CD4-positive, alpha-beta T cell treated with Interleukin-4 for 1 hour (primary cell): ENCODE data around the gene PDIA2.
"Not testable (repeated sequence)": the region's sequence is repeated elsewhere in the genome, so short reads cannot be mapped to it uniquely, and the experiment has no call there.

Experiments used
- DNase-seq, 2 donors: peaks; one replicate each; pipeline ENCODE4 v3.0.0-alpha.2; 2020 to 2022

The PDIA2 gene

DNA sequence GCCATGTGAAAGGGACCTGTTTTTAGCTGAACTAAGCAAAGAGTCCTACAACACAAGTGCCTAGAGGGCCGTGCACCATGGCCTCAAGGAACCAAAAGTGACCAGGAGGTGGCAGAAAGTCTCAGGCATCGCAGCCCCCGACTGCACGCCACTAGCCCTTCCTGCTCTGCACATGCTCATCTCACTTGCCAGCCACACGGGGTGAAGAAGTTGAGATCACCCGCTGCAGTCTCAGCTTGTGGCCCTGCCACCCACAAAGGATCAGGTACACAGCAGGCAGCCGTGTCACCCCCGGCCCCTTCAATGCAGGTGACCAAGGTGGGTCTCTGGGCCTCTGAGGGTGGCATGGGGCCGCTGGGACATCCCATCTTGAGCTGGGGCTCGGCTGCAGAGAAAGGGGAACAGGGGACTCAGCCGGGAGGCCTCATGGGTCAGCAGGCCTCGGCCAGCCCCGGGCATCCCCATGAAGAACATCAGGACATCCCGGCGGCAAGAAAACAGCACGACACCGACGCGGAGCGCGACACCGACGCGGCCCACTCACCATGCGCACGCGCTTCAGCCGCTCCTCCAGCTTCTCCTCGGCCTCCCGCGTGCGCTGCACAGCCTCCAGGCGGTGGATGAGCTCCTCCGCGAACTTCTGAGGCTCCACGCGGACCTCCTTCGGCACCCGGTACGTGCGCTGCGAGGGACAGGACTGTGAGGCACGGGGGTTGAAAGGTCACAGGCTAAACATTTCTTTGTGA lies 21.0 kb downstream of the PDIA2 start:
- DNase-seq = peak; percentile 30 to 42

DNA sequence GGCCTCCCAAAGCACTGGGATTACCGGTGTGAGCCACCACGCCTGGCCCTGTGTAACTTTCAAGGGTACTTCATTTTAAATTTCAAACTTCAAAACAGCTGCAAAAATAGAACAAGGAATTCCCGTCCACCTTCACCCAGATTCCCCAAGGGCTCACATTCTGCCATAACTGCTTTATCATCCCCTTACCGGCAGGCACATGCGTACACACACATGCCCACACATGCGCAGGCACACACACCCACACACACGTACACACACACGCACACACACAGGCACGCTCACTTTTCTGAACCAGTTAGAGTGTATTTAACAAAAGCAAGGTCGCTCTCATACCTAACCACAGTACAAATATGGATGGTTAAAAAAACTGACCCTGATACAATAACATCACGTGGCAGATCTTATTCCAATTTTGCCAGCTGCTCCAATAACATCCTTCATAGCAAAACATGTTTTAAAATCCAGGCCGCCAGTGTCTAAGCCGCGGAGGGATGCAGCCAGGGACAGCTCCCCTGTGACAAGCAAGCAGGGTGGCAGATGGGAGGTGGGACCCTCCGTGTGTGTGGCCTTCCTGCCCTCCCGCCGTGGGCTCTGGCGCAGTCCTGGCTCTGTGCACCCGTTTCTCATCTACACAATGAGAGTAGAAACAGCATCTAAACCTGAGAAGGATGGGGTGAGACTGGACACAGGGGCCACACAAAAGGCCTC lies 23.1 kb downstream of the PDIA2 start:
- no peak for DNase-seq

DNA sequence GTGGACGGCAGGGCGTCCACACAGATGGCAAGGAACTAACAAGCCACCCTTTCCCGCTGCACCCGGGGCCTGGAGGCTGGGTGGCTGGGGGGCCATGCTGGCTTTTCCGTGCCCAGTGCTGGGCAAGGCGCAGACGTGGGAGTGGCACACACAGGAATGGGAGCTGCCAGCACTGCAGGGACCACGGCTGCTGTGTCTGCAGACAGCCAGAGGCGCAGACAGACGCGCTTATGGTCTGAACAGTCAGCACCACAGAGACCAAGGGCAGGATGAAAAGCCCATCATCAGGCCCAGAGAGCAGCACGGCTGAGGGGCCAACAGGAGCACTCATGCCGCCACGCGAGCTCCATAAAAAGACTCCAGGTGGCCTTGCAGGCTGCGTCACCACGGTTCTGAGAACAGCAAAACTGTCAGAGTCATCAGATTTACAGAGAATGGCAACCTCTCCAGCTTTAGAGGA lies 24.0 kb downstream of the PDIA2 start:
- no peak for DNase-seq

DNA sequence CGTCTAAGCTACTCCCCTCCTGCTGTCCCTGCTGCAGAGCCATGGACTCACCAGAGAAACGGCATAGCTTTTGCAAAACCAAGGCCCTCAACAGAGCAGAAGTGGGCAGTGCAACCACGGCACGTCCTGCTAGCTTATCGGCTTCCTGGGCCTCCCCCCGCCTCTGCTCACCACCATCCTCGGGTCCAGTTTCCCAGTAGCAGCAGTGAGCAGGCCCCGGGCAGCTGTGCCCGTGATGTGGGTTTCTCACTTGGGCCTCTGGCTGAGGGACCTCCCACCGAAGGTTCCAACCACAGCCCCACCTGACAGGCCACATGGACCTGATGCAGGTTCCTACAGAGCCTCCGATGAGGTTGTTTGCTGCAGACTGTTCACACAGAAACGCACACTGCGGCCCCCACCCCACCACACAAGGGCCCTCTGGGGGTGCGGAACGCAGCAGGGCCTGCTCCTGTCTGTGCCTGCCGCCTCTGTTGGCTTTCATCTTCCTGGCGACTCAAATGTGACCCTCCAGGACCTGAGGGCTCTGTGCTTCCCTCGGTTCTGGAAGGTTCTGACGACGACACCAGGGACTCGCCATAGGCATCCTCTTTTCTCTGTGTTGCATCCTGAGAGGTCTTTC lies 24.8 kb downstream of the PDIA2 start:
- DNase-seq = no peak

DNA sequence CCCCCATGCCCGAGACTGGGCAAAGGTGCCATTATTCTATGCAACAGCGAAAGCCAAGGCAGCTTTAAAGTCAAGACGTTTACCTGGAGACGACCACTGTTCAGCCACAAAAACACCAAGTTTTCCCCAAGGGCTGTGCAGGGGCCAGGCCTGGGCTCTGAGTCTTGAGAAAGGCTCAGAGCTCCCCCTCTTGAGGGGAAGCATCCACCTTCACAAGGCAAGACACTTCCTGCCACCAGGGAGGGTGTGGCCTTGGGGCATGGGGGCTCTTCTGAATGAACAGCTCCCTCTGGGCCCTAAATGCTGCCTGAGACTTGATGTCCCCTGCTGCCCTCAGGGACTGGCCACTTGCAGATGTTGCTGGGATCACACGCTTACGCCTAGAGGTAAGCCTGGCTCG lies 26.5 kb downstream of the PDIA2 start:
- DNase-seq = peak in 1 of 2 donors; percentile 23

DNA sequence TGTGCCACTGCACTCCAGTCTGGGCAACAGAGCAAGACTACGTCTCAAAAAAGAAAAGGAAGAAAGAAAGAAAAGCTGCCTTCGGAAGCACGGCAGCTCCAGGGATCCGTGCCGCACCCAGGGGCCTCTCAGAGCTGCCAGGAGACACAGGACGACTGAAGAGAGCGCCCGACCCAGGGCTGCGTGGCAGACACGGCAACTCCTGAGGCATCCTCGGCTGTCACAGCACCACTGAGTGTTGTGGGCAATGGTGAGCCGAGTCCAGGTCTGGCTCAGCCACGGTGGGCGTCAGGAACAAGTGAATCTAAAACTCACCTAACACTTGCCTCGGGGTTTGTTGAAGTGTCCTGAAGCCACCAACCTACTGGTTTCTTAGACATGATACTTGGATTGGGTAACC lies 28.8 kb downstream of the PDIA2 start:
- DNase-seq = no peak

DNA sequence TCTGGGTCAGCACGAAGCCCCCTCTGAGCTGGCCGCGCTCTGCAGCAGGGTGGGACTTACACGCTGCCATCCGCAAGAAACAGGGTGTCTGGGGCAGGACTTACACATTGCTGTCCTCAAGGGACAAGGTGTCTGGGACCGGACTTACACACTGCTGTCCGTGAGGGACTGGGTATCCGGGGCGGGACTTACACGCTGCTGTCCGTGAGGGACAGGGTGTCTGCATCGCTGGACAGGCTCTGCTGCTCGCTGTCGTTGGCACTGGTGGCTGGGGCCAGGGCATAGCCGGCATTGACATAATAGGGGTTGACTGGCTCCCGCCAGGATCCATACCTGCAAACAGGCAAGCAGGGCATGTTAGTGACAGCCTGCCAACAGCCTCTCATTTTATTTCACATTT lies 31.4 kb downstream of the PDIA2 start:
- DNase-seq = no peak

DNA sequence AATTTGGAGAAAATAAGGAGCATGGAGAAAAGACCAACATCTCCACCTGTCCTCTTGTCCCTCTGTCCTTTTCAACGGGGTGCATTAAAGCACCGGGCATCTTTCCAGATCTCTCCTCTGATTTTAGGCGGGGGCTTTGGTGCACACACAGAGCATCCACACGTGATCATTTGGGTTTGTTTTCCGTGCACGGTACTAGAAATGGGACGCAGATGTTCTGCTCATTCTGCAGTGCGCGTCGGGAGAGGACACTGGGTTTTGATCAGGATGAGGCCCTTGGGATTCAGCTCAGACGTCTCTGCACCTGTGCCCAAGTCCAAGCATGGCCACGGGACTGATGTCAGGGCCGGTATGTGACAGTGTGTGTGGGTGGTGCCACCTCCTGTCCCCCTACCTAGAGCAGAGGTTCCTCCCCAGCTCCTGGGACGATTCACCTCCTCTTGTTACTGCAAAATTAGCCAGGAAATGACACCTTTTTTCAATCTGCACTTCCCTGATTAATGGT lies 31.9 kb downstream of the PDIA2 start:
- no peak for DNase-seq

DNA sequence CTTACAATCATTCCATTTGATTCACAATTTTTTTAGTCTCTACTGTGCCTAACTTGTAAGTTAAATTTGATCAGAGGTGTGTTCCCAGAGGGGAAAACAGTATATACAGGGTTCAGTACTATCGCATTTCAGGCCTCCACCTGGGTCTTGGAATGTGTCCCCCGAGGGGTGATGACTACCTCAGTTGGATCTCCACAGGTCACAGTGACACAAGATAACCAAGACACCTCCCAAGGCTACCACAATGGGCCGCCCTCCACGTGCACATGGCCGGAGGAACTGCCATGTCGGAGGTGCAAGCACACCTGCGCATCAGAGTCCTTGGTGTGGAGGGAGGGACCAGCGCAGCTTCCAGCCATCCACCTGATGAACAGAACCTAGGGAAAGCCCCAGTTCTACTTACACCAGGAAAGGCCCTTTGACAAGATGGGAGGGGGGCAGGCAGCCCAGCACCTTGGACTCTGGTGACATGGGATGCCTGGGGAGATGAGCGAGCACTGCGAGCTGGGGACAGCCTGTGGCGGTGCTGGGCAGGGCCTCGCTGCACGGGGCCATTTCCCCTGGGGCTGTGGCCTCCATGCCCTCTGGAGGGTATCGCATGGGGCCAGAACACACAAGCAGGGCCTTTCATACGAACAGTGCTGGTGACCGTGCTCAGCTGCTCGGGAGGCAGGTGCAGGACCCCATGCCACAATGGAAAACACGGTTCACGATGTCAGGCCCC lies 33.9 kb downstream of the PDIA2 start:
- no peak for DNase-seq

DNA sequence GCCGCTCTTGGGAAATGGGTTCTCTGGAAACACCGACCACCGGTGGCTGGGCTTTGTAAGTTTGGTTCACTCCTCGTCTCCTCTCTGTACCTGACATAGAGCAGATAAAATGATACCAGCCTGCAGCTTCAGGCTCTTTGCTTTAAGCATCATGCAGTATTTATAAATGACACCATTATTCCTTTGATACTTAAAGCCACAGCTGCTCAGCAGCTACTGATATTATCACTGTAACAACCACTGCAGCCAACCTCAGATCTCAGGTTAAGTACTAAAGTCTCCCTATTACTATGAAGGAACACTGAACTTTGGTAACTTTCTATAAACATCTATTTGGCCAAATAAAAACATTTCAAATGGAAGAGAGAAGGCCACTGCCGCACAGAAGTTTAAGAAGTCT lies 34.6 kb downstream of the PDIA2 start:
- DNase-seq = no peak

DNA sequence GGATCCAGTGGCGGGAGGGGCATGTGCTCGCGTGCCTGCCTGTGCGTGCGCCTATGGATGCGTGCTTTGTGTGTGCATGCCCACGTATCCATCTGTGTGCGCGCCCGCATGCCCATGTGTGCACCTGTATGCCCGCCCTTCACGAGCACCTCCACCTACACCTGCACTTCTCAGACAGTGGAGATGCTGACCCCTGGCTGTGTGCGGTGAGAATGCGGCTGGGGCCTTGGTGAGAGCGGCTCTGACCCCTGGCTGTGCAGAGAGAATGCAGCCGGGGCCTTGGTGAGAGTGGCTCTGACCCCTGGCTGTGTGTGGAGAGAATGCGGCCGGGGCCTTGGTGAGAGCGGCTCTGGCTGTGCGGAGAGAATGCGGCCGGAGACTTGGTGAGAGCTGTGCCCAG lies 35.7 kb downstream of the PDIA2 start:
- no peak for DNase-seq

DNA sequence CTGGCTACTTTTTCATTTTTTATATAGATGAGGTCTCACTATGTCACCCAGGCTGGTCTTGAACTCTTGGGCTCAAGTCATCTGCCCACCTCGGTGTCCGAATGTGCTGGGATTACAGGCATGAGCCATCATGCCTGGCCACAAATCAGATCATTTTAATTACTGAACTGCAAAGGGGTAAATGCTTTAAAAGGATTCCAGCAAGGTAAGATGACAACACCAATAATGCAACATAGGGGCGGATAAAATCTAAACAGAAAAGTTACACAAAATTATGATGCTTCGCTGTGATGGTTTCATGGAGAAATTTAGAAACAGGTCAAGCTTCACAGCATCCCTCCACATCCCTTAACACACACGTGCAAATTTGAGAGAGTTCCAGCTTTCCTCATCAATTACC lies 37.2 kb downstream of the PDIA2 start:
- DNase-seq = no peak

DNA sequence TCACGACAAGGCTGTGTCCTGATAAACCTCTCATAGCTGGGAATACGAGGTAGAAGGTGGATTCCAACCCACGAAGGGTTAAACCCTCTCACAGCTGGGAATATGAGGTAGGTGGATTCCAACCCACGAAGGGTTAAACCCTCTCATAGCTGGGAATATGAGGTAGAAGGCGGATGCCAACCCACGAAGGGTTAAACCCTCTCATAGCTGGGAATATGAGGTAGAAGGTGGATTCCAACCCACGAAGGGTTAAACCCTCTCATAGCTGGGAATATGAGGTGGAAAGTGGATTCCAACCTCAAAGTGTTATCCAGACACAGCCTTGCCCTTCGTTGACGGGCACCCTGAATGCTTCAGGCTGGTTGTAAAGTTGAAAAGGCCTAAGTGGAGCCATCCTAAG lies 38.6 kb downstream of the PDIA2 start:
- no peak for DNase-seq

DNA sequence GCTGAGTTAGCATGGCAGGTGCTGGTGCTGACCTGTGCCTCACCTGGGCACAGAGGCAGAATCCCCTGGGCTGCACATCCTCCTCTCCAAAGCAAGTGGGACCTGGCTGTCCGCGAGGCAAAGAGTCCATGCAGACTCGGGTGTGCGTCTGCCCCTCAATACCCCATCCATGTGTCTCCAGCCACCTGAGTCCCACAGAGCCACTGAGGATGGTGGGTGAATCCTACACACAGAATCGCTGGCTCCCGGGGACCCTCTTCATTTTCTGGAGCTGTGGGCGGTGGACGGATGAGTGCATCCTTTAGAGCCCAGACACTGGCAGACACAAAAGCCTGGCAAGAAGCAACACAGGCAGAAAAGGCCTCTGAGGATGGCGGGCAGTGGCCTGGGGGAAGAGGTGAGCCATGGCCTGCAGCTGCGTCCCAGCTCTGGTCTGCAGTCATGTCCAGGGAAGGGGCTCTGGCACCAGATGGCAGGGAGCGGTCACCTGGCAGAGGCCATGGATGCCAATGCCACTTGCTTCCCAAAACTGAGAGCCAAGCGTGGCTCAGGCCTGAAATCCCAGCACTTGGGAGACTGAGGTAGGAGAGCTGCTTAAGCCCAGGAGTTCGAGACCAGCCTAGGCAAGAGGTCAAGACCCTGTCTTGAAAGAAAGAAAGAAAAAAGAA lies 39.6 kb downstream of the PDIA2 start:
- DNase-seq = no peak

DNA sequence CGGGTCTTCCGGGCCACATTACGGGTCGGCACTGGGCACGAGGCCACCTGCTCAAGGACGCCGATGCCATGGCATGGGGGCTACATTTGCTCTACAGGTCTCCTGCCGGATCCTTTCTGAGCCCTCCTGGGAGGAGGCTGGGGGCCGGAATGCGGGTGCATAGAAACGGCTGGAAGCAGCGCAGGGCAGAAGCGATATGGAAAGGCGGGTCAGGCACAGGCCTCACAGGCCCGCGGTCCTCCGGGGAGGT lies 41.2 kb downstream of the PDIA2 start:
- DNase-seq = no peak

DNA sequence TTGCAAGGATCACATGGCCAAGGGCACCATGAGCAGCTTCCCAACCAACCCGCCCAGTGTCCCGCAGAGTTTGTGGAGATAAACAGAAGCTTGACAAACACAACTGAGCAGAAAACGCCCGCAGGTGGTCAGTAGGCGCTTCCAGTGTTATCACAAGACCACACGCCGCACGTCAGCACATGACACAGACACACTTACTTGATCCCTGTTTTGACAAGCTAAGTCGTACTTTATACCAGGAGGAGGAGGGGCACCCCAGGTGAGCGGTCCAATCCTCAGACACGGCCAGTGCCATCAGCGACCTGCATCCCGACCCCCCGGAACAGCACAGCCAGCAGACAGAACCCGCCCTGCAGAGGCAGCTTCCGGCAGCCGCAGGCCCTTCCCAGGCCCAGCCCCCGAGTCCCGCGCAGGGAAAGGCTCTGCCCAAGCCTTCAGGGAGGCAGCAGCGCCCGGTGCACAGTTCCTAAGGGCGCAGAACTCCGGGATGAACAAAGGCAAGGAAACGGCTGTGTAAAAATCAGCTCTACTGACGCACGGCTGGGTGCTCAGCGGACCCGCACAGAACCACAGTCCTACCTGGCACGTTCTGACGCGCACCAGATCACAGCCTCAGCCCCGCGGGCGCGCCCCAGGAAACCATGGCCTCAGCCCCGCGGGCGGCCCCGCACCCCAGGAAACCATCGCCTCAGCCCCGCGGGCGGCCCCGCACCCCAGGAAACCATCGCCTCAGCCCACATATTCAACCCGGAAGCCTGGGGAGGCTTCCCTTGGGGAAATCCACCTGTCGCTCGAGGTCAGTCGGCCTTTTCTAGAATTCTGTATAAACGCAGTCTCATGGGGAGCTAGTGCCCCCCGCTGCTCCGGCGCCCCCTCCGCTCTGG lies 41.7 kb downstream of the PDIA2 start:
- DNase-seq = peak; percentile 81 to 83

DNA sequence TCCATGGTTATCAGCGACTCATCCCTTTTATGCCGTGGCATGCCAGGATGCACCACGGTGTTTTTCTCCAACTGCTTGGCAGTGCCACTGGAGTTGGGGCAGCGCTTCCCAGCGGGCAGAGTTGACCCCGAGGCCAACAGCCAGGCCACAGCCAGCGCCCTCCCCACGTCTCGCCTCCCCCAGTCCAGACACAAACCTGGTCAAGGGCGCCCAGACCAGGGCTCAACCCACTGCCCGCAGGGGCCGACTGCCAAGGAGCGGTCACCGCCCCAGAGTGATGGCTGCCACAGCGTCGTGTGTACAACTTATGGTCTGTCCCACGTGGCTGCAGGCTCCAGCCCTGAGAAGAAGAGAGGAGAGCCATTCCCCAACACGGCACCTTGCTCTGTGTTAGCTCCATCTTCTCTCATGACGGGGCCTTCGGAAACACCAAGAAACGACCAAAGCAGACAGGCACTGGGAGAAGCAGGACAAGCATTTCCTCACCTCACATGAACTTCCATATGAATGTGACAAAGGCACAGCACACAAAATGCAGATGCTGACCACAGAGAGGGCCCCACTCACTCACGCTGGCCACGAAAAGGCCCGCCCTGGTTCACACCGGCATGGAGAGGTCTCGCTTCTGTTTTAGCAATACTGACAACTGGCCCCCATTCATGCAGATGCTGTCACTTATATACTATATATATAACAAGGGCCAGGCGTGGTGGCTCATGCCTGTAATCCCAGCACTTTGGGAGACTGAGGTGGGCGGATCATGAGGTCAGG lies 42.6 kb downstream of the PDIA2 start:
- no peak for DNase-seq

DNA sequence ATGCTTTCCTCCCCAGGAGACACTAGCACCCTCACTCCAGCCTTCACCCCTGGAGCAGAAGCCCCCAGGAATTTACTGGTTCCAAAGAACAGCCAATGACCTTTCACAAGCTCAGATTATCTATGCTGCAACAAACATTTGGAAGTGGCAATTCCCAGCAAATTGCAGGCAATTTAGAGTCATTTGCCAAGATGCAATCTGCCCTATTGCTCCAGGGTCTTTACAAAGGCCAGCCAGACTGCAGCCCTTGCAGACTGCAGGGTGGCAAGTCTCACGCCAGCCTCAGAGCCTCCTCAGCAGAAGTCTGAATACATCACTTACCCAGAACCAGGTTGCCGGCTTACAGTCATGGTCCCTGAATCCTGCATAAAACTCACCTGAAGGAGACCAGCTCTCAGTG lies 47.8 kb downstream of the PDIA2 start:
- no peak for DNase-seq

DNA sequence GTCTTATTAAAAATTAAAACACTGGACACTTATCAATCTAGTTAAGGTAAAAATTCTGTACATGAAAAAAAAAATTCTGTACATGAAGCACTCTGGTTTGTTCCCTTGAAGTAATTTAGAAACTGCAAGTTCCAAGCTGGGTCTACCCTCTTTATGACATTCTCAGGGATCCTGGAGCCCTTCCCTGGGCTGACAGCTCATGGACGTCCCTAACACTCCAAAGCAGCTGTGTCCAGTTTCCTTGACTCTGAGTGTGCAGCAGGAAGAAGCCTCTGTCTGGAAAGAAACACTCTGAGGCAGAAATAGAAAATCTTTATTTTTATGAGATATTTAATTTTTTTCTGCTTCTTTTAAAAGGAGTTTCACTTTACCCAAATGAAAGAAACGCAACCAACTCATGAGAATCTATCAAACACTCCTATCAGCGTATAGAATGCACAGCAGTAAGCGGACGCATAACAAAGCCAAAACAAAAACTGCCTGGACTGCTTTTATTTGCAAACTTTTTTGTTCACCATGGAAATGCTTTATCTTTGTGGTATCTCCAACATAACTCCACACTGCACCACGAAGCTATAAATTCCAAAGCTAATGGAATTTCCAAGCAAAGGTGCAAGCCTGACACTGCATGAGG lies 48.3 kb downstream of the PDIA2 start:
- not testable (repeated sequence) for DNase-seq

DNA sequence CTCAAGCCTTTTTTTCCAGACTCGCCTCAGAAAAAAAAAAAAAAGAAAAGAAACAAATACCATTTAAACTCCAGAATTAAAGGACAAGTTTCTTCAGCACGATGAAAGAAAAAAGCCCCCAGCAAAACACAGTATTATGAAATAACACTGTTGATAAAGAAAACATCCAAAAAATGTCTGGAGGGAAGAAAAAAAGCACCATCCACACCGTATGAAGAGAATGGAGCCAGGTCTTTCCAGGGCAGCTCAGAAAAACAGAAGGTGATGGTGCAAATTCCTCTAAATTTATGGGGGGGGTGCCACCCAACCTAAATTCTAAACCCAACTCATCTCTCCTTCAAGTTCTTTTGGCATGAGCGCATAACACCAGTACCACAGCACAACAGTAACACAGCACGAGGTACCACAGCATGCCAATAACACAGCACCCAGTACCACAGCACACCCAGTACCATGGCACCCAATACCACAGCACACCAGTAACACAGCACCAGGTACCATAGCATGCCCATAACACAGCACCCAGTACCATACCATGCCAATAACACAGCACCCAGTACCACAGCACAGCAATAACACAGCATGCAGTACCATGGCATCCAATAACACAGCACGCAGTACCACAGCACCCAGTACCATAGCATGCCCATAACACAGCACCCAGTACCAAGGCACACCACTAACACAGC lies 50.6 kb downstream of the PDIA2 start:
- DNase-seq = no peak
